H1 (cell line): ENCODE data around the gene RPRM. TPM values are rescaled to one million over a fixed set of nuclear protein-coding genes. Genes with fewer than 3 reads are reported as not detected.

ENCODE experiments used
- CHD7 ChIP-seq: fragments of 300-600 bp; sonication (generic); IDR thresholded peaks from 2 replicates; pipeline ENCODE4 v1.7.1; 2012; ENCODE audit warnings: low read length, moderate library complexity, mild to moderate bottlenecking, inconsistent platforms; ENCODE audit not compliant: insufficient replicate concordance
- EZH2 ChIP-seq: fragments of 200-600 bp; sonication (generic); IDR thresholded peaks from 2 replicates; pipeline ENCODE4 v1.7.1; 2012; ENCODE audit warnings: low read depth, mild to moderate bottlenecking, moderate library complexity, low read length, inconsistent platforms; ENCODE audit not compliant: severe bottlenecking
- HDAC6 ChIP-seq: IDR thresholded peaks from one replicate; pipeline ENCODE4 v1.7.1; 2012; ENCODE audit warnings: low read depth, mild to moderate bottlenecking, inconsistent platforms, low read length, moderate library complexity
- KDM1A ChIP-seq: fragments of 200-600, 300-600 bp; sonication (generic); IDR thresholded peaks from 2 replicates; pipeline ENCODE4 v1.7.1; 2016; ENCODE audit warnings: mild to moderate bottlenecking, low read length, borderline replicate concordance
- KDM4A ChIP-seq: IDR thresholded peaks from one replicate; pipeline ENCODE4 v1.7.1; 2012; ENCODE audit warnings: low read depth, mild to moderate bottlenecking, moderate library complexity, low read length, inconsistent platforms; ENCODE audit not compliant: severe bottlenecking
- KDM5A ChIP-seq: fragments of 200-600 bp; IDR thresholded peaks from 2 replicates; pipeline ENCODE4 v1.7.1; 2012; ENCODE audit warnings: mild to moderate bottlenecking, low read length, inconsistent platforms, mixed read lengths
- POLR2A ChIP-seq, 2 experiments: IDR thresholded peaks; 1 replicate in 1 of 2; 2 replicates in 1 of 2; pipeline ENCODE4 v1.6.1; 2011; ENCODE audit warnings: low read depth in 2 of 2, low read length in 2 of 2, mild to moderate bottlenecking in 2 of 2; ENCODE audit errors: control extremely low read depth in 1 of 2
- SAP30 ChIP-seq: fragments of 300-600 bp; sonication (generic); IDR thresholded peaks from 2 replicates; pipeline ENCODE4 v1.7.1; 2012; ENCODE audit warnings: low read length, moderate library complexity, mild to moderate bottlenecking, inconsistent platforms; ENCODE audit not compliant: insufficient read depth, insufficient replicate concordance
- SP4 ChIP-seq: IDR thresholded peaks from 2 replicates; pipeline ENCODE4 v1.6.1; 2012; ENCODE audit warnings: low read length, inconsistent platforms
- TAF7 ChIP-seq: optimal IDR thresholded peaks from 2 replicates; pipeline ENCODE3; 2011; ENCODE audit warnings: low read depth, mild to moderate bottlenecking, inconsistent platforms, low read length, moderate library complexity, borderline replicate concordance
- TCF12 ChIP-seq: IDR thresholded peaks from 2 replicates; pipeline ENCODE4 v1.6.1; 2011; ENCODE audit warnings: low read depth, mild to moderate bottlenecking, low read length
- TEAD4 ChIP-seq: IDR thresholded peaks from 2 replicates; pipeline ENCODE4 v1.6.1; 2012; ENCODE audit warnings: low read depth, low read length, inconsistent platforms, mixed read lengths
- polyA plus RNA-seq, 7 experiments: library from polyadenylated mRNA; depleted of rRNA in 3 of 7; stranded (reverse) in 5 of 7; unstranded in 2 of 7; fragments of >200 nt in 5 of 7; fragments of 200-250 nt in 2 of 7; gene quantifications; 1 replicate in 5 of 7; 2 replicates in 1 of 7; 4 replicates in 1 of 7; pipeline versions ENCODE4 v1.2.1 to v1.2.3, GENCODE V29; 2011 to 2013; ENCODE audit warnings: missing spikeins in 2 of 7, mixed read lengths in 2 of 7
- total RNA-seq: library from RNA; stranded (reverse); fragmentation: NEBNext Ultra II Directional; extraction: Animal tissue kit (Norgen Biotek cat#: 25700); gene quantifications from 2 replicates; pipeline ENCODE4 v1.2.1, GENCODE V29; 2021

Gene RPRM
- total and polyA plus RNA-seq, 2 of the 8 experiments (the other 6 are each of a cell fraction or from before 2014, with no cell fraction given) = 11.0 to 16.3 TPM

- no peak for TF ChIP-seq CHD7
- TF ChIP-seq POLR2A (IDR thresholded peaks at IDR 0.05; ENCODE audit: control extremely low read depth in 1 of 2, low read depth in 2 of 2, low read length in 2 of 2) = no peak
- TF ChIP-seq EZH2 = no peak
- TF ChIP-seq KDM4A = no peak
- no peak for TF ChIP-seq HDAC6
- no peak for TF ChIP-seq KDM1A
- no peak for TF ChIP-seq TCF12
- TF ChIP-seq TEAD4 = no peak
- no peak for TF ChIP-seq SP4
- TF ChIP-seq SAP30 = no peak
- no peak for TF ChIP-seq TAF7
- no peak for TF ChIP-seq KDM5A
Measured at GRCh38 chr2:153509133-153509532, 30.6 kb upstream of the RPRM start (continued).
